ENCODE results near the gene EIF3A. TPM values are rescaled to one million over a fixed set of nuclear protein-coding genes. Genes with fewer than 3 reads are reported as not detected.

The EIF3A gene
- polyA plus RNA-seq, 3 donors: 18.8 to 49.1 (median 24.2) TPM

- Histone ChIP-seq H3K79me2 (ENCODE audit: insufficient read depth, low read length) (no peaks in the 10 kb centered on the region), H3K4me2 (replicated peaks; ENCODE audit: extremely low read depth, low read length, poor library complexity, severe bottlenecking) (no peak overlapping the region), H2AFZ (ENCODE audit: insufficient read depth, low read depth, low read length, poor library complexity, severe bottlenecking) (no peak overlapping the region), H3K27me3 (ENCODE audit: control insufficient read depth in 2 of 2, insufficient read depth in 2 of 2, low read length in 2 of 2) (no peaks in the 10 kb centered on the region), H3K4me3 (replicated peaks in 1 of 3; ENCODE audit: low read depth in 2 of 3, low read length in 3 of 3) (no peak overlapping the region), H3K27ac (ENCODE audit: low read depth in 1 of 2, low read length in 2 of 2) (no peak overlapping the region), H3K36me3 (replicated peaks in 1 of 2; ENCODE audit: control insufficient read depth in 1 of 2, insufficient read depth in 2 of 2, low read length in 2 of 2) (no peaks in the 10 kb centered on the region), H3K9ac (ENCODE audit: insufficient read depth, low read length, poor library complexity, severe bottlenecking) (no peak overlapping the region), H4K20me1 (ENCODE audit: insufficient read depth, low read length) (no peaks in the 10 kb centered on the region), H3K4me1 (ENCODE audit: control insufficient read depth in 1 of 2, insufficient read depth in 2 of 2, low read length in 2 of 2) (no peaks in the 10 kb centered on the region), H3K9me3 (replicated peaks in 1 of 2; ENCODE audit: control insufficient read depth in 1 of 2, insufficient read depth in 1 of 2, low read length in 2 of 2) (no peaks in the 10 kb centered on the region)
- intact Hi-C loops (cut with micrococcal nuclease): no loop called here
- Mint-ChIP-seq H3K27ac (no peak overlapping the region), H3K4me3 (no peak overlapping the region), H3K27me3 (ENCODE audit: low read depth in 3 of 3) (peaks cover 6 to 26% (median 9%) of the 10 kb centered on the region in 3 donors), H3K36me3 (no peaks in the 10 kb centered on the region), H3K4me1 (no peaks in the 10 kb centered on the region), H3K9me3 (peaks cover 0 to 19% (median 6%) of the 10 kb centered on the region in 7 donors)
- TF ChIP-seq CTCF (IDR thresholded peaks at IDR 0.05): no peak
- WGBS (ENCODE audit: insufficient coverage): no CpG with 5 or more reads among the region's 3 CpGs
- DNase-seq: no peak
Measured at GRCh38 chr10:118993214-118993613, 87.4 kb downstream of the EIF3A start.

- Histone ChIP-seq H3K27me3 (ENCODE audit: control insufficient read depth in 2 of 2, insufficient read depth in 2 of 2, low read length in 2 of 2) (no peaks in the 10 kb centered on the region), H4K20me1 (ENCODE audit: insufficient read depth, low read length) (no peaks in the 10 kb centered on the region), H3K9ac (ENCODE audit: insufficient read depth, low read length, poor library complexity, severe bottlenecking) (no peak overlapping the region), H2AFZ (ENCODE audit: insufficient read depth, low read depth, low read length, poor library complexity, severe bottlenecking) (no peak overlapping the region), H3K4me1 (ENCODE audit: control insufficient read depth in 1 of 2, insufficient read depth in 2 of 2, low read length in 2 of 2) (no peaks in the 10 kb centered on the region), H3K9me3 (replicated peaks in 1 of 2; ENCODE audit: control insufficient read depth in 1 of 2, insufficient read depth in 1 of 2, low read length in 2 of 2) (no peaks in the 10 kb centered on the region), H3K4me3 (replicated peaks in 1 of 3; ENCODE audit: low read depth in 2 of 3, low read length in 3 of 3) (no peak overlapping the region), H3K79me2 (ENCODE audit: insufficient read depth, low read length) (no peaks in the 10 kb centered on the region), H3K27ac (ENCODE audit: low read depth in 1 of 2, low read length in 2 of 2) (no peak overlapping the region), H3K4me2 (replicated peaks; ENCODE audit: extremely low read depth, low read length, poor library complexity, severe bottlenecking) (no peak overlapping the region), H3K36me3 (replicated peaks in 1 of 2; ENCODE audit: control insufficient read depth in 1 of 2, insufficient read depth in 2 of 2, low read length in 2 of 2) (no peaks in the 10 kb centered on the region)
- 100% methylated on average over 1 of the region's 2 CpGs for WGBS (ENCODE audit: insufficient coverage)
- no peak overlapping the region for H3K4me3 Mint-ChIP-seq
- no peaks in the 10 kb centered on the region for H3K4me1 Mint-ChIP-seq
- no peak overlapping the region for H3K27ac Mint-ChIP-seq
- H3K9me3 Mint-ChIP-seq: peaks cover 0 to 15% (median 6%) of the 10 kb centered on the region in 7 donors
- H3K36me3 Mint-ChIP-seq: no peaks in the 10 kb centered on the region
- H3K27me3 Mint-ChIP-seq (ENCODE audit: low read depth in 3 of 3): peaks cover 7 to 25% (median 8%) of the 10 kb centered on the region in 3 donors
- intact Hi-C loops (cut with micrococcal nuclease): no loop called here
- no peak for DNase-seq
- TF ChIP-seq CTCF (IDR thresholded peaks at IDR 0.05): no peak
Measured at GRCh38 chr10:118992496-118992895, 88.1 kb downstream of the EIF3A start.
